Measurements from ENCODE around the gene STXBP3. TPM values are rescaled to one million over a fixed set of nuclear protein-coding genes. Genes with fewer than 3 reads are reported as not detected.

STXBP3 gene
- total and polyA plus RNA-seq, 2 donors (not counting 3 experiments of a cell fraction or from before 2014, with no cell fraction given): 9.4 to 44.1 TPM

- Histone ChIP-seq H3K79me2 (ENCODE audit: control insufficient read depth, insufficient read depth, low read length) (no peaks in the 10 kb centered on the region), H3K9me3 (replicated peaks; ENCODE audit: control insufficient read depth, insufficient read depth, low read length) (no peaks in the 10 kb centered on the region), H3K27ac (ENCODE audit: insufficient read depth, low read depth, low read length) (peak overlapping the region; percentile 91), H2AFZ (ENCODE audit: low read depth, low read length) (peak overlapping the region; percentile 86), H3K36me3 (ENCODE audit: control insufficient read depth in 2 of 2, extremely low read depth in 1 of 2, insufficient read depth in 2 of 2, low read length in 2 of 2) (no peaks in the 10 kb centered on the region), H4K20me1 (replicated peaks; ENCODE audit: control insufficient read depth, extremely low read depth, insufficient read depth, low read length) (no peaks in the 10 kb centered on the region), H3K9me1 (replicated peaks; ENCODE audit: control insufficient read depth, extremely low read depth, insufficient read depth, low read length) (no peaks in the 10 kb centered on the region), H3K9ac (replicated peaks; ENCODE audit: extremely low read depth, insufficient read depth, low read length) (peak overlapping the region; percentile 87), H3K4me2 (ENCODE audit: insufficient read depth, low read length) (peak overlapping the region; percentile 74), H3K4me1 (ENCODE audit: control insufficient read depth, extremely low read depth, insufficient read depth, low read length) (peaks cover 12% of the 10 kb centered on the region), H3K27me3 (ENCODE audit: control insufficient read depth in 2 of 2, insufficient read depth in 2 of 2, low read length in 2 of 2) (no peaks in the 10 kb centered on the region), H3K4me3 (replicated peaks in 1 of 3; ENCODE audit: insufficient read depth in 1 of 3, low read depth in 1 of 3, low read length in 3 of 3) (peak overlapping the region in 1 of 3 experiments; percentile 17)
- dilution Hi-C loops (cut with MboI; ENCODE audit: extremely low pct_ligation_motif_present, low sequenced_read_pairs): no loop called here
- intact Hi-C loops (cut with micrococcal nuclease): loop anchor here (1.0 to 5.0 kb wide), 4 partner anchors 14 to 146 kb away; partner anchors contain the start of genes CLCC1, PRPF38B and STXBP3
- TF ChIP-seq JUN (IDR thresholded peaks at IDR 0.05; ENCODE audit: borderline replicate concordance, insufficient read depth, insufficient read length, low read depth) (peak; percentile 89), POLR2A (IDR thresholded peaks at IDR 0.05; ENCODE audit: low read depth, low read length) (peak; percentile 42), MYC (IDR thresholded peaks at IDR 0.05; ENCODE audit: low read depth, low read length) (no peak), GATA2 (IDR thresholded peaks at IDR 0.05; ENCODE audit: insufficient read depth, insufficient read length, low read depth, low read length) (no peak), FOS (IDR thresholded peaks at IDR 0.05; ENCODE audit: borderline replicate concordance, insufficient read depth, low read length) (peak; percentile 93), POLR2AphosphoS5 (IDR thresholded peaks at IDR 0.05; ENCODE audit: insufficient read depth, low read depth, low read length) (peak; percentile 24), EZH2 (IDR thresholded peaks at IDR 0.05; ENCODE audit: borderline replicate concordance, low read depth, low read length, severe bottlenecking) (no peak)
- TF ChIP-seq, protein P1, sequence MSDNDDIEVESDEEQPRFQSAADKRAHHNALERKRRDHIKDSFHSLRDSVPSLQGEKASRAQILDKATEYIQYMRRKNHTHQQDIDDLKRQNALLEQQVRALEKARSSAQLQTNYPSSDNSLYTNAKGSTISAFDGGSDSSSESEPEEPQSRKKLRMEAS (IDR thresholded peaks at IDR 0.05; ENCODE audit: insufficient read depth, insufficient read length): peak; percentile 93
- TF ChIP-seq, protein P2, sequence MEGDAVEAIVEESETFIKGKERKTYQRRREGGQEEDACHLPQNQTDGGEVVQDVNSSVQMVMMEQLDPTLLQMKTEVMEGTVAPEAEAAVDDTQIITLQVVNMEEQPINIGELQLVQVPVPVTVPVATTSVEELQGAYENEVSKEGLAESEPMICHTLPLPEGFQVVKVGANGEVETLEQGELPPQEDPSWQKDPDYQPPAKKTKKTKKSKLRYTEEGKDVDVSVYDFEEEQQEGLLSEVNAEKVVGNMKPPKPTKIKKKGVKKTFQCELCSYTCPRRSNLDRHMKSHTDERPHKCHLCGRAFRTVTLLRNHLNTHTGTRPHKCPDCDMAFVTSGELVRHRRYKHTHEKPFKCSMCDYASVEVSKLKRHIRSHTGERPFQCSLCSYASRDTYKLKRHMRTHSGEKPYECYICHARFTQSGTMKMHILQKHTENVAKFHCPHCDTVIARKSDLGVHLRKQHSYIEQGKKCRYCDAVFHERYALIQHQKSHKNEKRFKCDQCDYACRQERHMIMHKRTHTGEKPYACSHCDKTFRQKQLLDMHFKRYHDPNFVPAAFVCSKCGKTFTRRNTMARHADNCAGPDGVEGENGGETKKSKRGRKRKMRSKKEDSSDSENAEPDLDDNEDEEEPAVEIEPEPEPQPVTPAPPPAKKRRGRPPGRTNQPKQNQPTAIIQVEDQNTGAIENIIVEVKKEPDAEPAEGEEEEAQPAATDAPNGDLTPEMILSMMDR (IDR thresholded peaks at IDR 0.05; ENCODE audit: extremely low read depth in 1 of 2, insufficient read depth in 1 of 2, low read depth in 1 of 2, low read length in 2 of 2): no peak
- ChIA-PET CTCF (interaction anchor here (0.6 to 2.3 kb wide), 12 partner anchors 10 to 82 kb away, joined by 3 to 35 read pairs (median 4); no protein-coding TSS in a partner anchor), POLR2A (interaction anchor here (1.0 to 1.5 kb wide), 4 partner anchors 10 to 146 kb away, joined by 3 to 4 read pairs (median 4); no protein-coding TSS in a partner anchor)
- FAIRE-seq (peak; percentile 83), DNase-seq (ENCODE audit: low read depth, low spot score) (peak; percentile 98)
- BruUV-seq (replicated peaks): TSS peak; percentile 92
These were observed 69.8 kb downstream of the STXBP3 start for GRCh38 chr1:108816049-108816893.
